HG03439 (cell line): ENCODE data around the gene KIZ.

ENCODE experiments used
- ATAC-seq: cut with Tn5 transposase; IDR thresholded peaks from one replicate; pipeline ENCODE4 v1.9.1; 2021; ENCODE audit warnings: mild to moderate bottlenecking, moderate library complexity; ENCODE audit not compliant: unreplicated experiment

Gene KIZ

DNA sequence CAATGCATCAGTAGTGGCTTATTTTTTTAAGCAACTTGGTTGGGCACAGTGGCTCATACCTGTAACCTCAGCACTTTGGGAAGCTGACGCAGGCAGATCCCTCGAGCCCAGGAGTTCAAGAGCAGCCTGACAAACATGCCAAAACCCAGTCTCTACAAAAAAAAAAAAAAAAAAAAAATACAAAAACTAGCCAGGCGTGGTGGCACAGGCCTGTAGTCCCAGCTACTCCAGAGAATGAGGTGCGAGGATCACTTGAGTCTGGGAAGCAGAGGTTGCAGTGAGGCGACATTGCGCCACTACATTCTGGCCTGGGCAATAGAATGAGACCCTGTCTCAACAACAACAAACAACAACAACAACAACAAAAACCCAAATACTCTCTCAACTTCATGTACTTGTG, 132.5 kb downstream of the KIZ start:
- ATAC-seq = no peak

DNA sequence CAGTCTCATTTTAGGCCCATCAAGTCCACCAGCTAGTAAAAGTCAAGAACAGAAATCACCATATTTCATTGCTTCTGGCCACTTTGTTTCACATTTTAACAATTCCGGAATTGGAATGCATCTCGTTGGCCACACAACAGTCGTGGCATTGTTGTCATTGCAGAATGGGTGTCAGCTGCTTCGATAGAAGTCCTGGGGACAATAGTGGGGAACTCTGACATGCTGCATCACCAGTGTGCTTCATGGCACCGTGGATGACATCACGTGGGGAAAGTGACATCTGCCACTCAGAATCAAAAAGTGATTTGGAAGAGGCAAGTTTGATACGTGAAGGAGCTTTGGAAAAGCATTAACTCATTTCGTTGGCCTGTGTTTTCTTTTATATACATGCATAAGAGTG, 133.5 kb downstream of the KIZ start:
- ATAC-seq = no peak

DNA sequence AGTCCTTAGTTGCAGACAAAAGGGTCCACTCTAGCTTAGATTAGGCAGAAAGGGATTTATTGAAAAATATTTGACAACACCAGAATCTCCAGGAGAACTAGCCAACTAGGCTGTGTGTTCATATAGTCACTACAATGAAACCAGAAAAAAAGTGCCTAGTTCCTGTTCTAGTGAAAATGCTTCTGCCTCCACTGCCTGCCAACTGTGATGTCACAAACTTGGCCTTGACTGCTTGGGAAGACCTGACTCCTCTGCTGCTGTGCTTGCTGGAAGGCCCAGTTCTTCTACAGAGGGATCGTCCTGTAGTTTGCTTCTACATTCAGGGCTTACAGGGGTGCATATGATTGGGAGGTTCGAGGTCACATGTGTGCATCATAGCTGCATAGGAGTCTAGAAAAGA, 136.9 kb downstream of the KIZ start:
- no peak for ATAC-seq

DNA sequence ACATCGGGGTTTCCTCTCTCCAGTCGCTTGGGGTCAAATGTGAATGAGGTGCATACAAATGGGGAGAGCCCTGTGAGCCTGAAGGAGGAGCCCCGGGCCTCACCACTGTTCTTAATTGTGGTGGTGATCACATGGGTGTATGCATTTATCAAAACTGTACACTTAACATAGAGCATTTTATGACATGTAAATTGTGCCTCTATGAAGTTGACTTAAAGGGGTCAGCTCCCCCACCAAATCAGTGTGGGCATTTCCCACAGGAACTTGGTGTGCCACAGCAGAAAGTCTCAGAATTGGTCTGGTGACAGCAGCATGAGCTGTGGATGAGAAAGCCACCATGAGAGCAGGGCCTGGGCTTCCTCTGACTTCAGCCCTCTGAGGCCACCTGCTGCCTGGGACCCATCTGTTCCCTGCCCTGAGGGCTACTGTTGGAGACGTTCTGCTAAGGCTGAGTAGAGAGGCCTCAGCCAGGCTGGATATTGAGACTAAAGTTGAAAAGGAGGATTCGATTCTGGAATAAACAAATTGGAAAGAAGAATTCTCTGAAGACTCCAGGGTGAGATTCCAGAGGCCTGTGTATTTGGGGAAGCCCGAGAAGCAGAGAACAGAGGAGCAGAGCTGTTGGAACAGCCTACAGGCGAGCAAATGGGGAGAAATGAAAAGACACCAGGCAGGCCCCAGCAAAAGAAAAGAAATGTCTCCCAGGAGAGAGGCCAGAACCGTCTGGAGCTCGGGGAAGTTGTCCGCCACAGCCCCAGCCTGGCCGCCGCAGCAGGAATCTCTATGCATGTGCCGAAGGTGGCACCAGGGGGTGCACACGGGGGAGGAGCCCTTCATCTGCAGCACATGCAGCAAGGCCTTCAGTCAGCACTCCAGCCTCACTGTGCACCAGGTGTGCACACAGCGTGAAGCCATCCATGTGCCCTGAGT, 139.6 kb downstream of the KIZ start:
- no peak for ATAC-seq

DNA sequence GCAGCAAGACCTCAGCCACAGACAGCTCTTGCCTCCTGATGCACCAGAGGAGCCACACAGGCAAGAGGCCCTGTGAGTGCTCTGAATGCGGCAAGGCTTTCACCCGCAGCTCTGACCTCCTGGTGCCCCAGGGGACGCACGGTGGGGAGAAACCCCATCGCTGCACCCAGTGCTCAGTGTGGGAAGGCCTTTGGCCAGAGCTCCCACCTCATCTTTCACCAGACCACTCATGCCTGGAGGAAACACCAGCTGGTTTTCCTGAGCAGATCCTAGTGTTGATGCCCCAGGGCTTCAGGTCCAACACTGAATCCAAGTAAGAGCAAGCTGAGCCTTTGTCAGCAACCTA, 140.3 kb downstream of the KIZ start:
- no peak for ATAC-seq

DNA sequence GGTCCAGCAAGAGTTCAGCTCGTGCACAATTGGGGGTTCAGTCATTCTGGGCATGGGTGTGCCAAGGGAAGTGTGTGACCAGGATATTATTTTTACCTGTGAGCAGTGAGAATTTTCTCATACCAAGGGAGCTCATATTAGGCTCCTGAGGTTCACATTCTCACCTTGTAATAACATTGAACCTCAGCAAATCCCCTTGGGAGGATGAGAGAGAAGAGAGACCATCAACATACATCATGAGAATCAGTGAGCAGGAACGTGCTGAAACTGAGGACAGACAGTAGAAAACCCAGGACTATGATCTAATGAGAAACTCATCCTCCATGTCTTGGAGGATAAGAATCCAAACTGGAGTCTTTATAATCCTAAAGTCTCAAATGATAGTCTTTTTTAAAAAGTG, 143.9 kb downstream of the KIZ start:
- no peak for ATAC-seq

DNA sequence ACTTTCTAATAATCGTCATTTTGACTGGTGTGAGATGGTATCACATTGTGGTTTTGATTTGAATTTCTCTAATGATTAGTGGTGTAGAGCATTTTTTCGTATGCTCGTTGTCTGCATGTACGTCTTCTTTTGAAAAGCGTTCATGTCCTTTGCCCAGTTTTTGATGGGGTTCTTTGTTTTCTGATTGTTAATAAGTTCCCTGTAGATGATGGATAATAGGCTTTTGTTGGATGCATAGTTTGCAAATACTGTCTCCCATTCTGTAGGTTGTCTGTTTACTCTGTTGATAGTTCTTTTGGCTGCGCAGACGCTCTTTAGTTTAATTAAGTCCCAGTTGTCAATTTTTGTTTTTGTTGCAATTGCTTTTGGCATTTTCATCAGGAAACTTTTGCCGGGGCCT, 144.9 kb downstream of the KIZ start:
- no peak for ATAC-seq

DNA sequence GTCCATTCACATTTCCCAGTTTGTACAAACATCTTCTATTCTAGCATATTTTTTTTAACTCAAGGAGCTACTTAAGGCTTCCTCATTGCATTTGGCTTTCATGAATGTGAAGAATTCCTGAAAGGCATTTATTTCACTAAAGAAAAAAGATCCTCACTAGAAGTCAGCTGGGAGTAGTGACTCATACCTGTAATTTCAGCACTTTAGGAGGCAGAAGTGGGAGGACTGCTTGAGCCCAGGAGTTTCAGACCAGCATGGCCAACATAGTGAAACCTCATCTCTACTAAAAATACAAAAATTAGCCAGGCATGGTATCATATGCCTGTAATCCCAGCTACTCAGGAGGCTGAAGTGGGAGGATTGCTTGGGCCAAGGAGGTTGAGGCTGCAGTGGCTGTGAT, 146.4 kb downstream of the KIZ start:
- ATAC-seq = no peak

DNA sequence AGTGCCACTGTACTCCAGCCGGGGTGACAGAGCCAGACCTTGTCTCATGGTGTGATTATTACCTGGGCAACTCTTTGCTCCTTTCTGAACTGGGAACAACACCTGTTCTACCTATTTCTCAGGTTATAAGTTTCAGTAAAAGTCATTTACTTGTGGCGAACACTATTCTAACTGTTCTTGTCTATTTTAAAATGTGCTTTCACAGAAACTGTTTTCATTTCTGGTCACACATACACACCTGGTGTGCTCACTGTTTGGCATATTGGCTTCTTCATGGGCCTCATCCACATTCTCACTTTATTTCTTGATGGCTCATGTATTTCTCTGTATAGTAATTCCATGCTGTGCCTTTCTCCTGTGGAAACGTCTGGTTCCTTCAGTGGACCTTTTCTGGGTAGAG, 146.8 kb downstream of the KIZ start:
- ATAC-seq = no peak

DNA sequence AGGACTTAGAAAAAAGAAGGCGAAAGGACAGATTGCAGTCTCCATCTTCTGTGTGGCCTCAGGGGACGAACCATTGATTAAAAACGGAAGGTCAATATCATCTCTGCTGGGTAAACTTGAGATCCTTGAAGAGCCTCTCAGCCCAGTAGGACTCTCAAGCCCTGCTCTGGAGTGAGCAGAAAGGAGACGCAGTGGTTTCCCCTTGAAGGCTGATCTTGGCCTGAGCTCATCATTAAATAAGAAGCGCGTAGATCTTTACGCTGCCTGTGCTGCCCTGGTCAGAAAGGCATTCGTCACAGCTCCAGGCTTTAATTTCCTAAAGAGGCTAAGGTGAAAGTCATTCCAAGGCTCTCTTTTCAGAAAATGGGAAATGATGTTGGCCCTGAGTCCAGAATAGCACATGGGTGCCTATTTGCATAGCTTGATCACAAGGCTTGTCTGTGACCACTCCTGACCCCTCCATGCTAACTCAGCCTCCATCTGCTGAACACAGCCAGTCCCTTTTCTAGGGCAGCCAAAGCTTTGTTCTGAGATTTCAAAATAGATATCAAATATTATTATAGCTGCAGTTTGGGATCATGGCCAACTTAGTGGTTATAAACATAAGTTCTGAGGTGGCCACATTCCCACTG, 148.0 kb downstream of the KIZ start:
- ATAC-seq = no peak

DNA sequence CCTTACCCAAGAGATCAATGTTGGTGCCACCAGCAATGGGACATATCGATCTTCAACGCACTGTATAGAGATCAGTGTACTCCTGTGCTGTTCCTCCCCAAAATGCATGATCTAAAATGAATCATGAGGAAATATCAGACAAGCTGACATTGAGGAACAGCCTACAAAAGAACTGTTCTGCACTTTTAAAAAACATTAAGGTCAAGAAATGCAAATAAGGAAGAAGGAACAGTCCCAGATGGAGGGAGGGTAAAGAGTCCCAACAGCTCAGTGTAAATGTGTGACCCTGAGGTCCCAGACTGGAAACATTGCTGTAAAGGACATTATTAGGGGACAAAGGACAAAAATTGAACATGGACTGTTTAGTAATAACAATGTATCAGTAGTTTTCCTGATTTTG, 152.9 kb downstream of the KIZ start:
- no peak for ATAC-seq

DNA sequence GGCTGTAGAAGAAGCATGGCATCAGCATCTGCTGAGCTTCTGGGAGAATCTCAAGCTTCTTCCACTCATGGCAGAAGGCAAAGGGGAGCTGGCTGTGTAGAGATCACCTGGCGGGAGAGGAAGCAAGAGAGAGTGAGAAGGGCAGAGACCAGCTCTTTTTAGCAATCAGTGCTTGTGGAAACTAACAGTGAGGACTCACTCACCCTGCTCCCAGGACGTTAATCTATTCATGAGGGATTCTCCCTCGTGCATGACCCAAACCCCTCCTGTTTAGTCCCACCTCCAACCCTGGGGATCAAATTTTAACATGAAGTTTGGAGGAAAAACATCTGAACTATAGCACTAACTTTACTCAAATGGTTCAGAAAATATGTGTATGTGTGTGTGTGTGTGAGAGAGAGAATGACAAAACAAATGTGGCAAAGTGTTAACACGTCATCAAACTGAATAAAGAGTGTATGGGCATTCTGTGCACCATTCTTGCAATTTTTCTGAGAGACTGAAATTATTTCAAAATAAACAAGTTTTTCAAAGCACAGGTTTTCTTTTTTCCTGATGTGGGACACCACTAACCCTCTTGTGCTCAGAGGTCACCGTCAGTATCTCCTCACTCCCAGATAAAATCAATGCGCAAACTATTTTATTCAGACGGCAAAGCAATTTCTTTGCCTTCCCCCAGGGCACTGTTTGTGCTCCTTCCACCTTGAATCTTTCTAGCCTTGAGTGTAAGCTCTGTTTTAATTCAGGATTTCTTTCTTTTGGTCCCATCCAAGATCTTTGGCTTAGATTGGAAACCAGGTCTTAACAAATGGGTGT, 154.0 kb downstream of the KIZ start:
- no peak for ATAC-seq

DNA sequence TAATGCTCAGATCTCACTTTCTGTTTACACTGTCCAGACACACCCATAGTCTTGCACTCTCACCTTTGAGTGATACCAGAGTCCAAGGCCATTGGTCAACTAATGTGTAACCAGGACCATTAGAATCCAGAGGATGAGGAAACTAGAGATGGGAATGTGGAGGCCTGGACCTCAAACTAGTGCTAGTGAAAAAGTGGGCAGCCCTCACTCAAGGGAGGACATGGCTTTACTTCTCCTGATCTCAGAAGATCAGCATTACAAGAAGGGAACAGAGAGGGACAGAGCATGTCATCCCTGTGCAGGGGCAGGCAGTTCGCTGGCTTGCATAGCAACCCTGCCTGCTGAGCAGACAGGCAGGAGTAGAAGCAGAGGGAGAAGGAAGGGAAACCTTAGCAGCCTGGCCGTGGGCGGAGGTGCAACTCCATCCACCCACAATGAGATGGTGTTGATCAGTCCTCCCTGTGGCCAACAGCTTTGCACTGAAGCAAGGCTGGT, 154.7 kb downstream of the KIZ start:
- ATAC-seq = no peak

DNA sequence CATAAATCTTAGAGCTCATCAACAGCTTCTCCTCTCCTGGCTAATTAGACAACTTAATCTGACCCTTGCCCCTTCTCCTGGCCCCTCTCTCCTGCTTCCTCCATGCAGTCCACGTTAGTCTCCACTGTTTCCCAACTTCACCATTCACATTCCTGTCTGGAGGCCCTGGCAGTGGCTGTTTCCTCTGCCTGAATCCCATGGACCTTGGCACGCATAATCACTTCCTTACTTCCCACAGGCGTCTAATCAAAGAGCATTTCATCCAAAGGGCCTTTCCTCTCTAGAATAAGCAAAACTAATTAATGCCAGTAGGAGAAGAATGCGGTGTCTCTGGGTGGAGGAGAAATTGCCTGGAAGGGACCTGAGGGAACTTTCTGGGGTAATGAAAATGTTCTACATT, 160.9 kb downstream of the KIZ start:
- no peak for ATAC-seq

DNA sequence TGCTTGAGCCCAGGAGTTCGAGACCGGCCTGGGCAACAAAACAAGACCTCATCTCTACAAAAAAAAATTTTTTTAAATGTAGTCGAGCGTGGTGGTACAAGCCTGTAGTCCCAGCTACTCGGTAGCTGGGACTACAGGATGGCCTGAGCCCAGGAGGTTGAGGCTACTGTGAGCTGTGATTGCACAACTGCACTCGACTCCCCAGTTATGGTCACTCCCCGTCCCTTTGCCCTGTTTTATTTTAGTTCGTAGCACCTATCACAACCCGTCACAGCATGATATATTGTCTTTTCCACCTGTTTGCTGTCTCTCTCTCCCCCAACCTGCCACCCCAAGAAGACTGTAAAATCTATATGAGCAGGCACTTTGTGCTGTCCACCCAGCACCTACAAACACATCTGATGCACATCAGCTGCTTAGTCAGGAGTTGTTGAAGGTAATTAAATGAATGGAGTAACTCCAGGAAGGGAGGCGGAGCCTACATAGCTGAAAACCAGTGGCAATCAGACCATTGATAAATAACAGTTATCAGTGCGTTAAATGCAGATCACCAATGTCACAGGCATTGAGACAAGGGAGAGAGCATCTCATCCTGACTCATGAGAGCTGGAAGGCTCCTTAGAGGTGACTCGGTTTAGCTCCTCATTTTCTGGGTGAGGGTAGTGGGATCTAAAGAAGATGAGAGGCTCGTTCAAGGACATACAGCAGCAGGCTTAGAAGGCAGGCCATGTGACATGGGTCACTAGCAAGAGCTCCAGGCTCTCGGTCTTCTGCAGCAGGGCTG, 162.9 kb downstream of the KIZ start:
- no peak for ATAC-seq

DNA sequence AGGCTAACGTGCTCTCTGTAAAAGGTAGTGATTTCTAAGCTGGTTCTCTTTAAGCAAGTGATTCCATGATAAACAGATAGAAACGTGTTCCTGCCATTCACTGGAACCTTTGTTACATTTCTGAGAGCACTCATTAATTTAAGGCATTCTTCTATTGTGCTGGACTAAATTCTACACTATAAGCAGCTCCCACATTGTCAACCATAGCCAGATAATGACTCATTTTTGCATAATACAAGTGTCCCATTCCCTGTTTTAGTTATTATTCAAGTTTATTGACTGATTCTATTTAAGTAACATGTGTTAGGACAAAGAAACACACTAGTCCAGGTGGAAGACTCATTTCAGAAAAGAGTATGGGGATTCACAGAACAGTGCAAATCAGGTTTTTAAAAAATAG, 163.8 kb downstream of the KIZ start:
- ATAC-seq = no peak

DNA sequence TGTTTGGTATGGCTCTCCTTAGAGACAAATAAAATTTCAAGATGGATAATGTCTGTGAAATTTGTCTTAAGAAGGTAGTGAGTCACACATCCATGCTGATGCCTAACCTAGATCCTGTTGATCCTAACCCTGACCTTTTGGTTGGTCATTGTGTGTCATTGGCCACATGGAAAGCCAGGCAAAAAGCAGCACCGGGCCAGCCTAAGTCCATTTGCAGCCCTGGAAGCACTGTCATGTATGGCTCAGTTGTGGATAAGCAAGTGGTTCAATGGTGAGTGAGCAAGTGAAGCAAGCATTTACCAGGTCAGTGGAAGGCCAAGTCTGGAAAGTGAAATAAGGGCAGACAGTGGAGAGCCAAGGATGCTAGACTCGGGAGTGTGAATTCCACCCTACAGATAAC, 165.1 kb downstream of the KIZ start:
- ATAC-seq = no peak

DNA sequence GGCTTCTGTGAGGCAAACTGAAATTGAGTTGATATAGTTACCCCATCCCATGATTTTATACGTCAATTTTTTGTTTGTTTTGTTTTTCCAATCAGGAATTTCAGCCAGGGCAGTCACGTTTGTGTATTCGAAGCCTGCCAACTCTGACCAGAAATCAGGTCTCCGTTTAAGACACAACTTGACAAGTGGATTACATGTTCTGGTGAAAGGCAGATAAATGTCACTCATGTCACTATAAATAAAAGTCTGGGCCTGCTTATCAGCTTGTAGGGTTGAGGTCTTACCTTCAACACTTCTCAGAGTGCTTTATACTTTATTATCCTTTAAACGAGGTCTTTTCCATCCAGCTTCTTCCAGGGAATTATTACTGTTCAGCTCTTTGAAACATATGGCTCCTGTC, 168.9 kb downstream of the KIZ start:
- ATAC-seq = no peak
